Uterus (tissue), 4 donors: ENCODE data around the gene S1PR3. TPM values are rescaled to one million over a fixed set of nuclear protein-coding genes. Genes with fewer than 3 reads are reported as not detected.
A peak's percentile ranks its signal among the peaks of the same experiment; 100 is the strongest.

Source experiments
- DNase-seq, 2 donors: peaks; one replicate each; pipeline ENCODE4 v3.0.0-alpha.2; 2019 to 2020
- H3K27ac ChIP-seq, 2 donors: fragments of 200-600 bp; sonication (generic); 1 replicate in 1 of 2; 2 replicates in 1 of 2; pipeline ENCODE4 v1.5.1; 2016 to 2018
- H3K27me3 ChIP-seq, 2 donors: fragments of 200-600 bp; sonication (generic); one replicate each; pipeline ENCODE4 v1.5.1; 2018 to 2019; ENCODE audit warnings: control low read depth in 1 of 2
- H3K36me3 ChIP-seq, 2 donors: fragments of 200-600 bp; sonication (generic); one replicate each; pipeline ENCODE4 v1.5.1; 2019; ENCODE audit warnings: control low read depth in 1 of 2
- H3K4me1 ChIP-seq, 2 donors: fragments of 200-600 bp; sonication (generic); one replicate each; pipeline ENCODE4 v1.5.1; 2018 to 2019; ENCODE audit warnings: control low read depth in 1 of 2
- H3K4me3 ChIP-seq, 2 donors: fragments of 200-600 bp; sonication (generic); 1 replicate in 1 of 2; 2 replicates in 1 of 2; pipeline ENCODE4 v1.5.1; 2018 to 2019; ENCODE audit warnings: mild to moderate bottlenecking in 1 of 2
- H3K9me3 ChIP-seq, 2 donors: fragments of 200-600 bp; sonication (generic); one replicate each; pipeline ENCODE4 v1.5.1; 2019; ENCODE audit warnings: control low read depth in 1 of 2
- POLR2A ChIP-seq, 2 donors: fragments of 450-650 bp; IDR thresholded peaks; one replicate each; pipeline ENCODE4 v1.6.1; 2016; ENCODE audit warnings: antibody characterized with exemption in 2 of 2, mild to moderate bottlenecking in 1 of 2, moderate library complexity in 1 of 2
- intact Hi-C: fragments of 100-400 bp; cut with DNase I; formaldehyde crosslinking; loops from one replicate; pipeline ENCODE4 v1.15.1; 2023; ENCODE audit warnings: low total_unique reads
- total RNA-seq, 4 donors: library from RNA; depleted of rRNA in 3 of 4; stranded (reverse); fragments of >200 nt in 3 of 4; gene quantifications; one replicate each; pipeline versions ENCODE4 v1.1.0 to v1.2.4, GENCODE V29; 2014 to 2023
- TF ChIP-seq, protein P1 (sequence below), 4 experiments: fragments of 200-600 bp in 2 of 4; fragments of 450-650 bp in 2 of 4; sonication (generic) in 2 of 4; IDR thresholded peaks; one replicate each; pipeline ENCODE4 v1.5.1; 2016 to 2019; ENCODE audit warnings: antibody characterized with exemption in 4 of 4, mild to moderate bottlenecking in 2 of 4, moderate library complexity in 1 of 4
- donor health status: DM: yes; HTN: yes; CAD: no.

S1PR3 gene
- total RNA-seq, 4 donors from 2014 or later = 6.4 to 57.3 (median 26.3) TPM

DNA sequence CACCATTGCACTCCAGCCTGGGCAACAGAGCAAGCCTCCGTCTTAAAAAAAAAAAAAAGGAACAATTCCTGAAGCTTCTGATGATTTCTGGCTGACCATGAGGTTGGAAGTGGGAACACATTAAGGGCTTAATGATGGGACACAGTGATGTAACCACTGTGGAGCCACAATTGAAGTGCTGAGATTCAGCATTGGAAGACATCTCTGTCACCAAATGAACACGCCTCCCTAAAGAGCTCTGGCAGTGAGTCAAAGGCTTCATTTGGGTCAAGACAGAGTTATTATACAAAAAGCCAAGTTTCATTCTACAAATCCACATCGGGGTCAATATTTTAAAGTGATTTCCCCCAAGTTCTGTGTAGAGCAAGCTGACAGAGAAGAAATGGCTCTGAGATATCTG, 4.5 kb upstream of the S1PR3 start:
- H3K36me3 ChIP-seq = no peaks in the 10 kb centered on the region
- TF ChIP-seq POLR2A (IDR thresholded peaks at IDR 0.05) = no peak
- TF ChIP-seq, protein P1, sequence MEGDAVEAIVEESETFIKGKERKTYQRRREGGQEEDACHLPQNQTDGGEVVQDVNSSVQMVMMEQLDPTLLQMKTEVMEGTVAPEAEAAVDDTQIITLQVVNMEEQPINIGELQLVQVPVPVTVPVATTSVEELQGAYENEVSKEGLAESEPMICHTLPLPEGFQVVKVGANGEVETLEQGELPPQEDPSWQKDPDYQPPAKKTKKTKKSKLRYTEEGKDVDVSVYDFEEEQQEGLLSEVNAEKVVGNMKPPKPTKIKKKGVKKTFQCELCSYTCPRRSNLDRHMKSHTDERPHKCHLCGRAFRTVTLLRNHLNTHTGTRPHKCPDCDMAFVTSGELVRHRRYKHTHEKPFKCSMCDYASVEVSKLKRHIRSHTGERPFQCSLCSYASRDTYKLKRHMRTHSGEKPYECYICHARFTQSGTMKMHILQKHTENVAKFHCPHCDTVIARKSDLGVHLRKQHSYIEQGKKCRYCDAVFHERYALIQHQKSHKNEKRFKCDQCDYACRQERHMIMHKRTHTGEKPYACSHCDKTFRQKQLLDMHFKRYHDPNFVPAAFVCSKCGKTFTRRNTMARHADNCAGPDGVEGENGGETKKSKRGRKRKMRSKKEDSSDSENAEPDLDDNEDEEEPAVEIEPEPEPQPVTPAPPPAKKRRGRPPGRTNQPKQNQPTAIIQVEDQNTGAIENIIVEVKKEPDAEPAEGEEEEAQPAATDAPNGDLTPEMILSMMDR (IDR thresholded peaks at IDR 0.05) = no peak
- no peak overlapping the region for H3K4me3 ChIP-seq
- intact Hi-C loops = no loop called here
- no peaks in the 10 kb centered on the region for H3K9me3 ChIP-seq
- H3K4me1 ChIP-seq = peaks cover 0 to 3% of the 10 kb centered on the region in 2 donors
- H3K27me3 ChIP-seq = no peaks in the 10 kb centered on the region
- DNase-seq = no peak
- no peak overlapping the region for H3K27ac ChIP-seq

DNA sequence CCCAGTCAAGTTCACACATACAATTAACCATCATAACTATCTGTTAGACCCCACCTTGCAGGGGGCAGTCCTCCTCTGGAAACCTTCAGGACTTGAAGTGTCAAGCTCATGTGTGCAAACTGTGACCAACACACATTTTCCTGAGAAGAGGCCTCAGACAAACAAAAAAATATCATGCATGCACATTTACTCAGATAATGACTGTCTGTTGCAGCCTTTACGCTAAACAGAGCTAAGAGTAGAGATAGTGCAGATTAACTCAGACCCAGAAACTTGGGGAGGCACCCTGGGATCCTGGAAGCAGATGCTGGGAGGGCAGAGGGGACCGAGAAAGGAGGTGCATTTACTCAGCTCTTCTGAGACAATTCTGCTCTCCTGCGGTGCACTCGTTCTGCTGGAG, 3.6 kb upstream of the S1PR3 start:
- intact Hi-C loops = no loop called here
- no peak overlapping the region for H3K27ac ChIP-seq
- no peak for DNase-seq
- H3K4me1 ChIP-seq = peaks cover 0 to 3% of the 10 kb centered on the region in 2 donors
- no peaks in the 10 kb centered on the region for H3K9me3 ChIP-seq
- no peak overlapping the region for H3K4me3 ChIP-seq
- no peak for TF ChIP-seq POLR2A (IDR thresholded peaks at IDR 0.05)
- TF ChIP-seq, protein P1 (IDR thresholded peaks at IDR 0.05) = no peak
- no peaks in the 10 kb centered on the region for H3K27me3 ChIP-seq
- H3K36me3 ChIP-seq = no peaks in the 10 kb centered on the region

DNA sequence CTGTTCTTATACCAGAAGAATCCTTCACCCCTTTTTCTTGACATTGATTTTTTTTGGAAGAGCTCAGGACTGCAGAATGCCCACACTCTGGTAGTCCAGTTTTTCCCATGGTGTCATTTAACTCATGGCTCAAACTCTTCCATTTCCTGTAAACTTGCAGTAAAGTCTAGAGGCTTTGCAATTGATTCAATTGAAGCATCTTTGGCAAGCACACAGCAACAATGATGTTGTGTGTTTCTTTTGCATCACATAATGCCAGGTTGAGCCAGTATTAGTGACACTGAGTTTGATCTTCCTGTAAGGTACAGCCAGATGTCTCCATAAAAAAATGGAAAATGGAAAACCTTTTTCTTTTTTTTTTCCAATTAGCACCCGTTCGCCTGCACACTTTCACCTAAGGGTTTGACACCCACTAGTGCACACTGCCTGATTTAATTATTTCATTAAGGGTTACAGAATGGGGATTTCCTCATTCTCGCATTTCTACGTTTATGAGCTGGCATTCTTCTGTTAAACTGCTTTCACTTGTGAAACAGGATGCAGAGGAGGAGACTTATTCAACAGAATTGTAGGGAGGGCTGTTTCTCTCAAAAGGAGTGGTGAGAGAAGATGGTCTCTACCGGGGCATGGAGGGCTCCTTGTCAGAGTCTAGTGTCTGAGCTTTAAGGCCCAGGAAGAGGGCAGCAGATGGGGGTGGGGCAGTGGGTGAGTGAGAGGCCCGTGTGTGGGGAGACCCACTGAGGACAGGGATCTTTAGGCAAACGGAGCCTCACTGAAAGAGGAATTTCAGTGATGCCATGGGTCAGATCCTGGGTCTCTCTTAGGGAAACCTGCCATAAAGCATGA, 2.2 kb upstream of the S1PR3 start:
- no peaks in the 10 kb centered on the region for H3K36me3 ChIP-seq
- peak in 1 of 2 donors; percentile 30 for DNase-seq
- no peaks in the 10 kb centered on the region for H3K9me3 ChIP-seq
- H3K27ac ChIP-seq = peak overlapping the region; percentile 32 to 66
- TF ChIP-seq, protein P1 (IDR thresholded peaks at IDR 0.05) = no peak
- TF ChIP-seq POLR2A (IDR thresholded peaks at IDR 0.05) = no peak
- H3K4me3 ChIP-seq = no peak overlapping the region
- H3K4me1 ChIP-seq = peaks cover 0 to 3% of the 10 kb centered on the region in 2 donors
- intact Hi-C loops = no loop called here
- H3K27me3 ChIP-seq = no peaks in the 10 kb centered on the region

DNA sequence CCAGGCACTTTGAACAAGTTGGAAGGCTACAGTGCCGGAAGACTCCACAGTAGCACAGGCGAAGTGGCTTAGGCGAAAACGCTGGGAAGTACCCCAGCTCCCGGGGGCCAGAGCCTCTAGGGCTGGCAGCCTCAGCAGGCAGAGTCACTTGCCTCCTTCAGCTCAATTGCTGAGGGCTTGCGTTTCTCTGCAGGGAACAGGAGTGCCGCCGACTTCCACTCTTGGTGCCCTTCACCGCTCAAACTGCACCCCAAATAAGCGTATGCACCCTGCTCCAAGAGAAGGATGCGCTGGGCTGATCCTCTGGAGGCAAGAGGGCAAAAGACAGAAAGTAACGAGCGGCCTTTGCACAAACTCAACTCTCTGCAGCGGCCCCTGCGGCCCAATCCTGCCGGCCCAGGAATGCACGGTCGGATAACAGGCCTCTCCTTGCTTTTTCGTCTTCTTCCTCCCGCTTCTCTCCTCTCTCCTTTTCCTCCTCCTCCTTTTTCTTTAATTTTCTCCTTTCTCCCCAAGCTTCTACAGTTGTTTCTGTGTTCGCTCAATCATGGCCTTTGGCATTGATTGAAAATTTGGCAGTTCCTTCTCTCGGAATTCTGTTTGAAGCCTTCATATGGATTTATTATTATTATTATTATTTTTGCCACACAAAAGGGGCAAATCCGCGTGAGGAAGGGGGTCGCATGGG, 1.1 kb upstream of the S1PR3 start:
- Histone ChIP-seq H3K4me3 (no peak overlapping the region), H3K9me3 (no peaks in the 10 kb centered on the region), H3K27me3 (no peaks in the 10 kb centered on the region), H3K27ac (peak overlapping the region; percentile 74 to 79), H3K36me3 (no peaks in the 10 kb centered on the region), H3K4me1 (peaks cover 0 to 3% of the 10 kb centered on the region in 2 donors)
- DNase-seq = peak in 1 of 2 donors; percentile 14
- no peak for TF ChIP-seq POLR2A (IDR thresholded peaks at IDR 0.05)
- TF ChIP-seq, protein P1 (IDR thresholded peaks at IDR 0.05) = no peak
- intact Hi-C loops = no loop called here

DNA sequence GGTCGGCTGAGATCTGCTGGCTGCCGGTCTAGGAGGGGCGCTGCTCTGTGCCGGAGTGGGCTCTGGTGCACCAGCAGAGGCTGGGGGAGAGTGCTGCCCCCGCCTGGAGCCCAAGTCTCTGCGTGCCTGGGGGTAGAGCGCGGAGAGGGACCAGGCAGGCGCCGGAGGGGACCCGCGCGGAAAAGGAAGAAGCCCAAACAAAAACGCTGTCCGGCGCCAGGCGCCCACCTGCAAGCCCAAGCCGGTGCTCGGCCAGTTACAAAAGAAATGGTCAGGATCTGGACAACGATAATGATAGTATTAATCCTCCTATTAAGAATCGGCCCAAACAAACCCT, 571 bp upstream of the S1PR3 start:
- Histone ChIP-seq H3K9me3 (no peaks in the 10 kb centered on the region), H3K4me1 (peaks cover 0 to 3% of the 10 kb centered on the region in 2 donors), H3K36me3 (no peaks in the 10 kb centered on the region), H3K27ac (peak overlapping the region; percentile 74 to 79), H3K4me3 (peak overlapping the region; percentile 46 to 60), H3K27me3 (no peaks in the 10 kb centered on the region)
- TF ChIP-seq, protein P1 (IDR thresholded peaks at IDR 0.05) = no peak
- no peak for TF ChIP-seq POLR2A (IDR thresholded peaks at IDR 0.05)
- DNase-seq = no peak
- intact Hi-C loops = no loop called here
